Naive thymus-derived CD8-positive, alpha-beta T cell (primary cell): ENCODE measurements around the gene GTF3C1. TPM values are rescaled to one million over a fixed set of nuclear protein-coding genes. Genes with fewer than 3 reads are reported as not detected.
A peak's percentile ranks its signal among the peaks of the same experiment; 100 is the strongest.
"Not testable (repeated sequence)": the region's sequence is repeated elsewhere in the genome, so short reads cannot be mapped to it uniquely, and the experiment has no call there.

Source experiments
- ATAC-seq, 2 donors: fragments of 150-1000 bp; cut with Tn5 transposase in 1 of 2; sonication (Bioruptor Pico), chemical (Tn5 transposase) in 1 of 2; 1 replicate in 1 of 2; 2 replicates in 1 of 2; pipeline ENCODE4 v1.10.0; 2021; ENCODE audit warnings: mild to moderate bottlenecking in 2 of 2, moderate library complexity in 2 of 2
- POLR2A ChIA-PET: fragments of 350-600 bp; sonication (Branson Sonifier 250); formaldehyde crosslinking; loops from one replicate; lab custom pipeline; 2021; ENCODE audit warnings: antibody characterized with exemption; lab: Charles Lee
- DNase-seq, 10 donors: peaks; one replicate each; pipeline versions ENCODE4 v3.0.0 to v3.0.0-alpha.2; 2020 to 2022
- H3K27ac Mint-ChIP-seq, 10 donors: one replicate each; pipeline ENCODE4 v1.8.0; 2020 to 2022; ENCODE audit warnings: mild to moderate bottlenecking in 10 of 10, mixed read lengths in 10 of 10, moderate library complexity in 4 of 10, inconsistent platforms in 1 of 10
- H3K27me3 Mint-ChIP-seq, 5 donors: one replicate each; pipeline ENCODE4 v1.8.0; 2021 to 2022; ENCODE audit warnings: mixed read lengths in 5 of 5
- H3K36me3 Mint-ChIP-seq, 3 donors: one replicate each; pipeline ENCODE4 v1.8.0; 2020 to 2022; ENCODE audit warnings: mixed read lengths in 3 of 3, mild to moderate bottlenecking in 2 of 3, inconsistent platforms in 1 of 3
- H3K4me1 Mint-ChIP-seq, 4 donors: one replicate each; pipeline ENCODE4 v1.8.0; 2021 to 2022; ENCODE audit warnings: mixed read lengths in 4 of 4
- H3K4me3 Mint-ChIP-seq, 10 donors: one replicate each; pipeline ENCODE4 v1.8.0; 2020 to 2022; ENCODE audit warnings: mild to moderate bottlenecking in 10 of 10, mixed read lengths in 10 of 10, moderate library complexity in 6 of 10, inconsistent platforms in 1 of 10
- H3K9me3 Mint-ChIP-seq, 9 donors: one replicate each; pipeline ENCODE4 v1.8.0; 2020 to 2022; ENCODE audit warnings: mixed read lengths in 9 of 9, mild to moderate bottlenecking in 3 of 9, inconsistent platforms in 1 of 9, moderate library complexity in 1 of 9
- polyA plus RNA-seq, 3 donors: library from polyadenylated mRNA; unstranded; fragments of 300-500 nt; fragmentation: Illumina TruSeq; gene quantifications; one replicate each; pipeline ENCODE4 v1.2.3, GENCODE V29; 2021
- total RNA-seq, 8 experiments: library from RNA in 2 of 8; stranded (reverse) in 2 of 8; gene quantifications; one replicate each; pipeline ENCODE4 v1.2.3 and lab custom pipeline; 2021 to 2026

Gene GTF3C1
- total and polyA plus RNA-seq, 5 experiments from 2014 or later: 25.8 to 56.6 (median 36.1) TPM

DNA sequence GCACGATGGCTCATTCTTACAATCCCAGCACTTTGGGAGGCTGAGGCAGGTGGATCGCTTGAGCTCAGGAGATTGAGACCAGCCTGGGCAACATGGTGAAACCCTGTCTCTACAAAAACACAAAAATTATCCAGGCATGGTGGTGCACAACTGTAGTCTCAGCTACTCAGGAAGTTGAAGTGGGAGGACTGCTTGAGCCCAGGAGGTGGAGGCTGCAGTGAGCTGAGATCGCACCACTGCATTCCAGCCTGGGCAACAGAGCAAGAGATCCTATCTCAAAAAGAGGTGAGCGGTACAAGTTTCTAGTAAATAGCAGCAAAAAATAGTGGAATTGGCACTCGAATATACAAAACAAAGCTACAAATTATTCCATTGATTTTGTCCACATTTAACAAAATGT is 116.5 kb downstream of the GTF3C1 start:
- ATAC-seq: not testable (repeated sequence)

GRCh38 chr16:27432558-27432957 is 117.2 kb downstream of the GTF3C1 start:
- peaks cover 3 to 72% (median 11%) of the 10 kb centered on the region in 3 donors for H3K36me3 Mint-ChIP-seq
- no peak for DNase-seq
- H3K27me3 Mint-ChIP-seq: no peaks in the 10 kb centered on the region
- POLR2A ChIA-PET: interaction anchor here (1.4 kb wide), 1 partner anchor 9 kb away, joined by 3 read pairs; no protein-coding TSS in a partner anchor
- peaks cover 18 to 55% (median 36%) of the 10 kb centered on the region in 4 donors for H3K4me1 Mint-ChIP-seq
- H3K4me3 Mint-ChIP-seq: peak overlapping the region in 1 of 10 donors; percentile 16
- peak overlapping the region; percentile 23 to 87 (median 74) for H3K27ac Mint-ChIP-seq
- ATAC-seq: no peak
- no peaks in the 10 kb centered on the region for H3K9me3 Mint-ChIP-seq

More for the DNA sequence above, 116.5 kb downstream of the GTF3C1 start:
- not testable (repeated sequence) for H3K27me3 Mint-ChIP-seq, H3K9me3 Mint-ChIP-seq, H3K4me3 Mint-ChIP-seq, DNase-seq
- POLR2A ChIA-PET: interaction anchor here (1.1 to 1.4 kb wide), 2 partner anchors 8 to 16 kb away, joined by 3 read pairs; no protein-coding TSS in a partner anchor
- H3K36me3 Mint-ChIP-seq: peaks cover 3 to 79% (median 15%) of the 10 kb centered on the region in 3 donors
- H3K4me1 Mint-ChIP-seq: peaks cover 15 to 50% (median 34%) of the 10 kb centered on the region in 4 donors
- peak overlapping the region; percentile 23 to 87 (median 80) for H3K27ac Mint-ChIP-seq

DNA sequence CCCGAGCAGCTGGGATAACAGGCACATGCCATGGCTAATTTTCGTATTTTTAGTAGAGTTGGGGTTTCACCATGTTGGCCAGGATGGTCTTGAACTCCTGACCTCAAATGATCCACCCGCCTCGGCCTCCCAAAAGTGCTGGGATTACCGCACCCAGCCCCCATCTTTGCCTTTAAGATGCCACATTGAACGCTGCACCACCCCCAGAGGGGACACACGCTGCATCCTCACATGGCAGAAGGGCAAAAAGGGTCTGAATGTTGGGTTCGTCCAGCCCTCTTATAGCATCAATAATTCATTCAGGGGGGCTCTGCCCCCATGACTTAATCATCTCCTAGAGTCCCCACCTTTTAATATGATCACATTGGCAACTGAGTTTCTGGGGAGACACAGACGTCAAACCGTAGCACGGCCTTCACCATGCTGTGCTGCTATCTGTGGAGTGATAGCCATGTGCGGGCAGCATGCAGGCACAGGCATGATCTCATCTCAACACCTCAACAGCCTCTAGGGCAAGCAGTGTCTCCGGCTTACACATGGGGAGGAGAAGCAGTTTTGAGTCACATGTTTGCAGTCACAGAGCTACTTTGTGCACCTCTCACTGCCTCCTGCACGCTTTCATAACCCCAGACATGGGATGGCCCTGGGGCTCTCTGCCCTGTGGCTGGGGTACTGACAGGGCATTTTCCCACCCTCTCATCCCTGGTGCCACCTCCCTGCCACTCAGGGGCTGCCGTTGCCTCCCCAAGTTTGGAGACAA is 117.8 kb downstream of the GTF3C1 start:
- Mint-ChIP-seq H3K36me3 (peaks cover 3 to 66% (median 11%) of the 10 kb centered on the region in 3 donors), H3K9me3 (no peaks in the 10 kb centered on the region), H3K4me3 (peak overlapping the region in 2 of 10 donors; percentile 16 to 37), H3K27ac (peak overlapping the region in 8 of 10 donors; percentile 23 to 84 (median 60)), H3K4me1 (peaks cover 20 to 61% (median 42%) of the 10 kb centered on the region in 4 donors), H3K27me3 (no peaks in the 10 kb centered on the region)
- ATAC-seq (no peak), DNase-seq (no peak)
- POLR2A ChIA-PET: interaction anchor here (1.0 to 1.4 kb wide), 3 partner anchors 9 to 64 kb away, joined by 3 to 5 read pairs (median 5); partner anchors contain the start of gene IL21R

DNA sequence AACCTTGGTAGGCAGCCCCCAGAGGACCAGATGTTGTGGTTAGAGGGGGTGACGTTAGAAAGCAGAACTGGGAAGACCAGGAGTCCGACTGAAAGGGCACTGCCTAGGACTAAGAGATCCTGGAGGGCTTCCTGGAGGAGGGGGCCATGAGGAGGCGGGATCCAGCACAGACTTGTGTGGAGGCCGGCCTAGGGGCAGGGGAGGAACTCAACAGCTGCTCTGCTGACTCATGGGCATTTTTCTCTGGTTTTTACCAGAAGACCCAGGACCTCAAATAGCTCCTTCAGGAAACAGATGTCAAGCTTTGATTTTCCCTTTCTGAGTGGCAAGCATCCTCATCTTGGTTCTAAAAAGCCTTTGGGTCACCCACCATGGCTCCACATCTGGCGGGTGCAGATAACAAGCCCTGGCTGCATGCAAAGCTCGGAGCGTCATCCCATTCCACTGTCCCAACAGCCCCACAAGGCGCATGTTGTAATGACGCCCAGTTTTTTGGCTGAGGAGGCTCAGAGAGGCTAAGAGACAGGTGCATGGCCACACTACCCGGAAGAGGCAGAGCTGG is 118.7 kb downstream of the GTF3C1 start:
- POLR2A ChIA-PET: interaction anchor here (1.0 to 1.4 kb wide), 2 partner anchors 29 to 63 kb away, joined by 5 read pairs; partner anchors contain the start of gene IL21R
- Mint-ChIP-seq H3K36me3 (peaks cover 3 to 57% (median 11%) of the 10 kb centered on the region in 3 donors), H3K4me1 (peaks cover 22 to 70% (median 47%) of the 10 kb centered on the region in 4 donors), H3K4me3 (peak overlapping the region in 1 of 10 donors; percentile 38), H3K27me3 (no peaks in the 10 kb centered on the region), H3K27ac (peak overlapping the region in 7 of 10 donors; percentile 48 to 87 (median 63)), H3K9me3 (no peaks in the 10 kb centered on the region)
- ATAC-seq (no peak), DNase-seq (no peak)

- no peaks in the 10 kb centered on the region for H3K27me3 Mint-ChIP-seq
- H3K4me1 Mint-ChIP-seq: peaks cover 21 to 75% (median 49%) of the 10 kb centered on the region in 4 donors
- ATAC-seq: no peak
- POLR2A ChIA-PET: interaction anchor here (1.4 kb wide), 1 partner anchor 62 kb away, joined by 5 read pairs; no protein-coding TSS in a partner anchor
- peak overlapping the region in 7 of 10 donors; percentile 72 to 87 (median 79) for H3K27ac Mint-ChIP-seq
- no peak for DNase-seq
- peak overlapping the region in 1 of 10 donors; percentile 38 for H3K4me3 Mint-ChIP-seq
- peaks cover 3 to 52% (median 11%) of the 10 kb centered on the region in 3 donors for H3K36me3 Mint-ChIP-seq
- no peaks in the 10 kb centered on the region for H3K9me3 Mint-ChIP-seq
These were observed 119.2 kb downstream of the GTF3C1 start for GRCh38 chr16:27430512-27430911.

GRCh38 chr16:27429981-27430441 is 119.7 kb downstream of the GTF3C1 start:
- POLR2A ChIA-PET: no interaction called here
- no peaks in the 10 kb centered on the region for H3K27me3 Mint-ChIP-seq
- peaks cover 3 to 53% (median 11%) of the 10 kb centered on the region in 3 donors for H3K36me3 Mint-ChIP-seq
- DNase-seq: no peak
- H3K4me3 Mint-ChIP-seq: no peak overlapping the region
- H3K9me3 Mint-ChIP-seq: no peaks in the 10 kb centered on the region
- no peak for ATAC-seq
- H3K27ac Mint-ChIP-seq: peak overlapping the region in 6 of 10 donors; percentile 24 to 87 (median 76)
- H3K4me1 Mint-ChIP-seq: peaks cover 23 to 80% (median 52%) of the 10 kb centered on the region in 4 donors

- Mint-ChIP-seq H3K27ac (peak overlapping the region in 8 of 10 donors; percentile 39 to 90 (median 62)), H3K36me3 (peaks cover 3 to 53% (median 11%) of the 10 kb centered on the region in 3 donors), H3K4me3 (no peak overlapping the region), H3K27me3 (no peaks in the 10 kb centered on the region), H3K9me3 (no peaks in the 10 kb centered on the region), H3K4me1 (peaks cover 24 to 83% (median 58%) of the 10 kb centered on the region in 4 donors)
- POLR2A ChIA-PET: no interaction called here
- ATAC-seq (no peak), DNase-seq (no peak)
These were observed 120.3 kb downstream of the GTF3C1 start for GRCh38 chr16:27429330-27429871.

DNA sequence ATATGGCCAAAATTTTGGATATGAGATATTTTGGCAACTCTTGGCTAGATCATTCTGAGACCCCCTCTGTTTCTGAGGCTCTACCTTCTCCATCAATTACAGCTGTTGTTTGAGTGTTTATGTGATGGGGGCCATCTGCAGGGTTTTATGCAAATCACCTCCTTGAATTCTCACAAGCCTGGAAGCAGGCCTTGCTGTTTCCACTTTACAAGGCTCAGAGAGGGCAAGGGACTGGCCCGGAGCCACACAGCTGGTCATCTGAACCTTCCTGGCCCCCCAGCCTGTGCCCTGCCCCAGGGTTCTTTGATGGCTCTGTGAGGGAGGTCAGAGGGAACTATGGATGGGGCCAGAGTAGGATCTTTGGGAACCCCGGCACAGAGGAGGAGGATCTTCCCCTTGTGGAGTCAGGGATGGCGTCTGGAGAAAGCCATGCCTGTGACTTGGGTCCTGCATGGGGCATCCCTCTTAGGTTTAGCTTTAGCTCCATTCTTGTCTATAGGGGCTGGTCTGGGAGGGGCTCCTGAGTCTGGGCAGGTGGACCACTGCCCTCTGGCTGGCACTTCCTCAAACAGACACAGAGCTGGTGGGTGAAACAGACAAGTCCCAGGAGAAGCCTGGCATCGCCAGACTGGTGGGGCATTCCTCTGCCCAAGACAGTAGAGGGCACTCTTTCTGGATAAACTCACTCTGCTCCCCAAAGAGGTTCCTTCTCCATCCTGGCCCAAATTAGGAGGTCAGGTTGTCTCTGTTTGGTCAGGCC is 121.5 kb downstream of the GTF3C1 start:
- DNase-seq: no peak
- no peaks in the 10 kb centered on the region for H3K27me3 Mint-ChIP-seq
- H3K36me3 Mint-ChIP-seq: peaks cover 3 to 51% (median 18%) of the 10 kb centered on the region in 3 donors
- no peak overlapping the region for H3K4me3 Mint-ChIP-seq
- ATAC-seq: no peak
- H3K9me3 Mint-ChIP-seq: peaks cover 0 to 5% (median 0%) of the 10 kb centered on the region in 9 donors
- H3K27ac Mint-ChIP-seq: peak overlapping the region in 6 of 10 donors; percentile 14 to 75 (median 42)
- POLR2A ChIA-PET: interaction anchor here (1.8 to 3.9 kb wide), 2 partner anchors 18 to 25 kb away, joined by 6 to 23 read pairs; partner anchors contain the start of gene IL21R
- peaks cover 23 to 89% (median 62%) of the 10 kb centered on the region in 4 donors for H3K4me1 Mint-ChIP-seq

DNA sequence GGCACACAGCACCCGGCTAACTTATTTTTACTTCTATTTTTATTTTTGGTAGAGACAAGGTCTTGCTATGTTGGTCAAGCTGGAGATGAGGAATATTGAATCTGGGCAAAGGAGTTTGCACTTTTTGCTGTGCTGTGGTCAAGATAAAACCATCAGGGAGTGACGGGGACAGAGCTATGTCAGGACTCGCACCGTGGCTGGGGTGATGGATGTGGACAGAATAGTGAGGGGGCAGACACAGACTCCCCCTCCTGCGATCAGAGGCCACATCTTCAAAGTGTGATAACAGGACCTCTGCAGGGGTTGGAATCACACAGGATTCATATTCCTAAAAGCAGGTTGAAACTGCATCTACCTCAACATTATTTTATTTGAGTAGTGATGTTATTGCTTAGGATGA is 122.2 kb downstream of the GTF3C1 start:
- Mint-ChIP-seq H3K4me1 (peaks cover 17 to 85% (median 56%) of the 10 kb centered on the region in 4 donors), H3K36me3 (peaks cover 1 to 50% (median 22%) of the 10 kb centered on the region in 3 donors), H3K9me3 (peaks cover 0 to 12% (median 2%) of the 10 kb centered on the region in 9 donors), H3K27ac (peak overlapping the region in 6 of 10 donors; percentile 15 to 90 (median 50)), H3K27me3 (no peaks in the 10 kb centered on the region), H3K4me3 (peak overlapping the region in 2 of 10 donors; percentile 19 to 36)
- POLR2A ChIA-PET: interaction anchor here (1.1 to 3.9 kb wide), 4 partner anchors 19 to 24 kb away, joined by 3 to 23 read pairs (median 4); partner anchors contain the start of gene IL21R
- DNase-seq (no peak), ATAC-seq (no peak)

- no peaks in the 10 kb centered on the region for H3K27me3 Mint-ChIP-seq
- peaks cover 2 to 20% (median 10%) of the 10 kb centered on the region in 9 donors for H3K9me3 Mint-ChIP-seq
- ATAC-seq (peak; percentile 95 to 96), DNase-seq (peak in 7 of 10 donors; percentile 44 to 84 (median 55))
- H3K27ac Mint-ChIP-seq: peak overlapping the region; percentile 60 to 91 (median 82)
- POLR2A ChIA-PET: interaction anchor here (1.1 to 3.9 kb wide), 4 partner anchors 19 to 24 kb away, joined by 3 to 23 read pairs (median 4); partner anchors contain the start of gene IL21R
- H3K4me1 Mint-ChIP-seq: peaks cover 17 to 80% (median 50%) of the 10 kb centered on the region in 4 donors
- peak overlapping the region in 9 of 10 donors; percentile 2 to 58 (median 32) for H3K4me3 Mint-ChIP-seq
- peaks cover 9 to 50% (median 26%) of the 10 kb centered on the region in 3 donors for H3K36me3 Mint-ChIP-seq
These were observed 123.0 kb downstream of the GTF3C1 start for GRCh38 chr16:27426423-27427408.
